H1 (cell line): Measurements from ENCODE around the gene CACNA1D. TPM values are rescaled to one million over a fixed set of nuclear protein-coding genes. Genes with fewer than 3 reads are reported as not detected.

Experiments used
- JUND ChIP-seq: IDR thresholded peaks from 2 replicates; pipeline ENCODE4 v1.6.1; 2011; ENCODE audit warnings: mild to moderate bottlenecking, improper control_type of control experiment, low read length
- YY1 ChIP-seq: IDR thresholded peaks from 2 replicates; pipeline ENCODE4 v1.6.1; 2011; ENCODE audit warnings: low read depth, mild to moderate bottlenecking, low read length
- polyA plus RNA-seq, 7 experiments: library from polyadenylated mRNA; depleted of rRNA in 3 of 7; stranded (reverse) in 5 of 7; unstranded in 2 of 7; fragments of >200 nt in 5 of 7; fragments of 200-250 nt in 2 of 7; gene quantifications; 1 replicate in 5 of 7; 2 replicates in 1 of 7; 4 replicates in 1 of 7; pipeline versions ENCODE4 v1.2.1 to v1.2.3, GENCODE V29; 2011 to 2013; ENCODE audit warnings: missing spikeins in 2 of 7, mixed read lengths in 2 of 7
- total RNA-seq: library from RNA; stranded (reverse); fragmentation: NEBNext Ultra II Directional; extraction: Animal tissue kit (Norgen Biotek cat#: 25700); gene quantifications from 2 replicates; pipeline ENCODE4 v1.2.1, GENCODE V29; 2021

CACNA1D gene
- total and polyA plus RNA-seq, 2 of the 8 experiments (the other 6 are each of a cell fraction or from before 2014, with no cell fraction given): 2.0 to 2.9 TPM

- TF ChIP-seq JUND: no peak
- TF ChIP-seq YY1: peak; percentile 83
- TF ChIP-seq, all 59 proteins: peak for 3
These were observed 227.0 kb downstream of the CACNA1D start (continued) for GRCh38 chr3:53721187-53722119.
